KG1 (cell line): Measurements from ENCODE around the gene TMEM9.

Experiments
- DNase-seq: peaks from one replicate; lab custom pipeline; 2025; lab: John Stamatoyannopoulos, UW

TMEM9 gene

GRCh38 chr1:201104141-201104540 lies 50.1 kb downstream of the TMEM9 start:
- no peak for DNase-seq

- DNase-seq: no peak
Observed at GRCh38 chr1:201103666-201104065, 50.6 kb downstream of the TMEM9 start.

GRCh38 chr1:201100169-201100930 lies 53.9 kb downstream of the TMEM9 start:
- DNase-seq: no peak

- DNase-seq: no peak
Observed at GRCh38 chr1:201098992-201099677, 55.1 kb downstream of the TMEM9 start.

- no peak for DNase-seq
Observed at GRCh38 chr1:201096977-201097856, 57.1 kb downstream of the TMEM9 start.

GRCh38 chr1:201096041-201096461 lies 58.2 kb downstream of the TMEM9 start:
- DNase-seq: no peak

- DNase-seq: no peak
Observed at GRCh38 chr1:201095581-201095980, 58.7 kb downstream of the TMEM9 start.

- no peak for DNase-seq
Observed at GRCh38 chr1:201094832-201095231, 59.4 kb downstream of the TMEM9 start.

GRCh38 chr1:201093962-201094361 lies 60.3 kb downstream of the TMEM9 start:
- no peak for DNase-seq

- DNase-seq: no peak
Observed at GRCh38 chr1:201093561-201093960, 60.7 kb downstream of the TMEM9 start.

GRCh38 chr1:201092738-201093137 lies 61.5 kb downstream of the TMEM9 start:
- no peak for DNase-seq

- DNase-seq: no peak
Observed at GRCh38 chr1:201091256-201091655, 63.0 kb downstream of the TMEM9 start.

GRCh38 chr1:201090541-201090940 lies 63.7 kb downstream of the TMEM9 start:
- no peak for DNase-seq

- DNase-seq: no peak
Observed at GRCh38 chr1:201089596-201089995, 64.7 kb downstream of the TMEM9 start.

GRCh38 chr1:201088901-201089525 lies 65.3 kb downstream of the TMEM9 start:
- DNase-seq: no peak

GRCh38 chr1:201088395-201088794 lies 65.9 kb downstream of the TMEM9 start:
- DNase-seq: no peak

- DNase-seq: no peak
Observed at GRCh38 chr1:201085902-201086735, 68.2 kb downstream of the TMEM9 start.
